Measurements from ENCODE around the gene CNTNAP2. TPM values are rescaled to one million over a fixed set of nuclear protein-coding genes. Genes with fewer than 3 reads are reported as not detected.

CNTNAP2 gene
- total and polyA plus RNA-seq, 2 of the 4 experiments (the other 2 are of a cell fraction): not detected

DNA sequence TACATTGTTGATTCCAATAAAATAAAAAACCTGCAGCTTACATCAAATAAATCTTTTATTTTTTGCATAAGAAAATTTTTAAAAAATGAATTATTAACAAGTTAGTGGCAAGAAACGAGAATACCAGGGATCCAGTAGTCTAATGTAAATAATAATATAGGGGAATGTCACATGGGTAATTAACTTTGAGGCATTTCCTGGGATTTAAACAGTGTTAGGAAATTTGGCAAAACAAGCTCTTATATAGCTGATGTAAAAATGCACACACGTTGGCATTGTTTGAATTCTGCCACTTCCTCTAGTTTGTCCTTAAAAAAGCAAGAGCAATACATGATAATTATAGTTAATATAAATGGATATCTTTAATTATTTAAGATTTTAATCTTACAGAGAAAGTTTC is 768.6 kb downstream of the CNTNAP2 start:
- H3K4me1 ChIP-seq (ENCODE audit: control insufficient read depth, insufficient read depth, low read length): no peaks in the 10 kb centered on the region
- H3K4me2 ChIP-seq (ENCODE audit: low read depth, low read length): no peak overlapping the region
- no peak overlapping the region for H3K14ac ChIP-seq (replicated peaks; ENCODE audit: low read depth, low read length)
- no peak overlapping the region for H2AK9ac ChIP-seq (replicated peaks; ENCODE audit: low read depth, low read length, poor library complexity)
- no peak overlapping the region for H4K8ac ChIP-seq (ENCODE audit: low read depth in 2 of 2, low read length in 2 of 2)
- no CpG with 5 or more reads among the region's 2 CpGs for WGBS, 2 experiments (ENCODE audit: extremely low coverage in 2 of 2, insufficient read length in 1 of 2)
- H3K56ac ChIP-seq (ENCODE audit: extremely low read depth, insufficient read depth, low read length): no peak overlapping the region
- ChIA-PET CTCF (no interaction called here), POLR2A (ENCODE audit: unreplicated experiment) (no interaction called here)
- no peak overlapping the region for H2AK5ac ChIP-seq (ENCODE audit: low read depth, low read length)
- no peak overlapping the region for H4K91ac ChIP-seq (ENCODE audit: insufficient read depth, low read depth, low read length)
- H3K27ac ChIP-seq (ENCODE audit: insufficient read depth, low read length): no peak overlapping the region
- H2BK15ac ChIP-seq (ENCODE audit: low read depth, low read length): no peak overlapping the region
- dilution Hi-C loops (cut with HindIII; ENCODE audit: low sequenced_read_pairs, unreplicated experiment): no loop called here
- no peaks in the 10 kb centered on the region for H3K27me3 ChIP-seq (ENCODE audit: control insufficient read depth, insufficient read depth, low read length)
- H3K23ac ChIP-seq (ENCODE audit: low read depth, low read length): no peak overlapping the region
- no peak overlapping the region for H2AFZ ChIP-seq (replicated peaks; ENCODE audit: low read length, poor library complexity)
- no peak overlapping the region for H3K9ac ChIP-seq (ENCODE audit: low read depth, low read length)
- no peaks in the 10 kb centered on the region for H3K36me3 ChIP-seq (ENCODE audit: control insufficient read depth, insufficient read depth, low read length)
- no peak overlapping the region for H4K5ac ChIP-seq (ENCODE audit: low read depth, low read length)
- no peak overlapping the region for H3K4ac ChIP-seq (ENCODE audit: low read depth, low read length)
- H2BK120ac ChIP-seq (ENCODE audit: low read depth, low read length): no peak overlapping the region
- no peak overlapping the region for H3K18ac ChIP-seq (ENCODE audit: low read depth, low read length)
- BruUV-seq (replicated peaks): no TSS peak
- H2BK20ac ChIP-seq (ENCODE audit: low read depth, low read length): no peak overlapping the region
- peaks cover 4% of the 10 kb centered on the region; the same call in 1 of the 2 replicates for H3K9me3 ChIP-seq (ENCODE audit: control insufficient read depth, insufficient read depth, low read length)
- no peak for TF ChIP-seq SMC3 (IDR thresholded peaks at IDR 0.05; ENCODE audit: low read depth, low read length)
- TF ChIP-seq FOS (IDR thresholded peaks at IDR 0.05; ENCODE audit: low read depth, low read length): no peak
- TF ChIP-seq MAZ (IDR thresholded peaks at IDR 0.05; ENCODE audit: borderline replicate concordance, low read depth, low read length): no peak
- TF ChIP-seq BHLHE40 (IDR thresholded peaks at IDR 0.05; ENCODE audit: low read depth, low read length): no peak
- no peak for TF ChIP-seq RAD21 (IDR thresholded peaks at IDR 0.05; ENCODE audit: low read length)
- TF ChIP-seq CEBPB (IDR thresholded peaks at IDR 0.05; ENCODE audit: low read depth, low read length): no peak
- TF ChIP-seq RFX5 (IDR thresholded peaks at IDR 0.05; ENCODE audit: low read depth, low read length): no peak
- no peak for TF ChIP-seq RCOR1 (IDR thresholded peaks at IDR 0.05; ENCODE audit: insufficient replicate concordance, low read length)
- no peak for TF ChIP-seq MAFK (IDR thresholded peaks at IDR 0.05; ENCODE audit: low read depth, low read length)
- TF ChIP-seq USF2 (IDR thresholded peaks at IDR 0.05; ENCODE audit: low read depth, low read length): no peak
- no peak for TF ChIP-seq MXI1 (IDR thresholded peaks at IDR 0.05; ENCODE audit: borderline replicate concordance, low read depth, low read length)
- no peaks in the 10 kb centered on the region for H3K9me1 ChIP-seq (ENCODE audit: insufficient read depth, low read length)
- no peaks in the 10 kb centered on the region for H3K79me1 ChIP-seq (ENCODE audit: low read depth in 1 of 2, low read length in 2 of 2)
- H3K4me3 ChIP-seq (ENCODE audit: insufficient read depth, low read depth, low read length): no peak overlapping the region
- DNase-seq: no peak
- no peak overlapping the region for H2BK5ac ChIP-seq (ENCODE audit: low read depth, low read length, poor library complexity, severe bottlenecking)
- H4K20me1 ChIP-seq (ENCODE audit: insufficient read depth, low read length): no peaks in the 10 kb centered on the region
- in situ Hi-C loops (cut with MboI; ENCODE audit: low sequenced_read_pairs): no loop called here
- intact Hi-C loops (cut with micrococcal nuclease): no loop called here
- no peak for ATAC-seq (ENCODE audit: low read depth)
